Stimulated activated CD8-positive, alpha-beta memory T cell treated with anti-CD3 and anti-CD28 coated beads, Interleukin-15, amount 100 ng/mL, for 1 hour (primary cell): ENCODE data around the gene ERC1.
"Not testable (repeated sequence)": the region's sequence is repeated elsewhere in the genome, so short reads cannot be mapped to it uniquely, and the experiment has no call there.

Source experiments
- DNase-seq: peaks from one replicate; pipeline ENCODE4 v3.0.0-alpha.2; 2020; ENCODE audit warnings: low read depth

The ERC1 gene

GRCh38 chr12:1290716-1291115 is 299.7 kb downstream of the ERC1 start:
- DNase-seq, result no peak

- no peak for DNase-seq
These were observed 300.7 kb downstream of the ERC1 start for GRCh38 chr12:1291601-1292332.

GRCh38 chr12:1293901-1294300 is 302.9 kb downstream of the ERC1 start:
- DNase-seq, result no peak

GRCh38 chr12:1297206-1297605 is 306.2 kb downstream of the ERC1 start:
- no peak for DNase-seq

GRCh38 chr12:1297639-1298175 is 306.7 kb downstream of the ERC1 start:
- no peak for DNase-seq

GRCh38 chr12:1300460-1300859 is 309.4 kb downstream of the ERC1 start:
- DNase-seq, result no peak

- DNase-seq, result no peak
These were observed 311.3 kb downstream of the ERC1 start for GRCh38 chr12:1302201-1302870.

- DNase-seq, result no peak
These were observed 314.0 kb downstream of the ERC1 start for GRCh38 chr12:1305063-1305434.

GRCh38 chr12:1305791-1306500 is 314.9 kb downstream of the ERC1 start:
- no peak for DNase-seq

- DNase-seq, result no peak
These were observed 315.8 kb downstream of the ERC1 start for GRCh38 chr12:1306817-1307216.

GRCh38 chr12:1307796-1308195 is 316.8 kb downstream of the ERC1 start:
- DNase-seq, result no peak

GRCh38 chr12:1309613-1310012 is 318.6 kb downstream of the ERC1 start:
- no peak for DNase-seq

GRCh38 chr12:1310653-1311052 is 319.6 kb downstream of the ERC1 start:
- DNase-seq, result no peak

GRCh38 chr12:1311145-1311544 is 320.1 kb downstream of the ERC1 start:
- DNase-seq, result no peak

- DNase-seq, result no peak
These were observed 322.9 kb downstream of the ERC1 start for GRCh38 chr12:1313906-1314305.

GRCh38 chr12:1314523-1314922 is 323.5 kb downstream of the ERC1 start:
- DNase-seq, result no peak

- DNase-seq, result not testable (repeated sequence)
These were observed 326.0 kb downstream of the ERC1 start for GRCh38 chr12:1316991-1317390.

- no peak for DNase-seq
These were observed 327.5 kb downstream of the ERC1 start for GRCh38 chr12:1318327-1319031.

- no peak for DNase-seq
These were observed 328.2 kb downstream of the ERC1 start for GRCh38 chr12:1319212-1319611.

GRCh38 chr12:1320021-1320420 is 329.0 kb downstream of the ERC1 start:
- no peak for DNase-seq

- DNase-seq, result no peak
These were observed 331.8 kb downstream of the ERC1 start for GRCh38 chr12:1322821-1323220.

- no peak for DNase-seq
These were observed 333.1 kb downstream of the ERC1 start for GRCh38 chr12:1324099-1324498.
